Measurements from ENCODE around the gene PI4KA. TPM values are rescaled to one million over a fixed set of nuclear protein-coding genes. Genes with fewer than 3 reads are reported as not detected.

PI4KA gene
- total and polyA plus RNA-seq, 4 donors: 19.4 to 47.5 (median 36.3) TPM

DNA sequence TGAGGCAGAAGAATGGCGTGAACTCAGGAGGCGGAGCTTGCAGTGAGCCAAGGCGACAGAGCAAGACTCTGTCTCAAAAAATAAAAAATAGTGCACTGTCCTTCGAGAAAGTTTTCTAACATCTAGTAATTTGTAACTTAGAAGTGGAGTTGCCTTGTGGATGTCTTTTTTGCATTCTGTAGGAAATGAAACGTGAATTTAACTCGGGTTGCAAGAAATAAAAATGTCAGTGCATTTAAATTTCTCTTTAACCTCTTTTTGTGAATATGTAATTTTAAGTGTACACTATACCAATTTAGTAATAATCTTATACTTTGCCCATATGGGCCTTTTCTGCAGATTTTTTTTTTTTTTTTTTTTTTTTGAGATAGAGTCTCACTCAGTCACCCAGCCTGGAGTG is 32.4 kb upstream of the PI4KA start:
- DNase-seq (ENCODE audit: low spot score): no peak
- Histone ChIP-seq H3K27ac (ENCODE audit: low read depth in 1 of 2, low read length in 2 of 2) (no peak overlapping the region), H3K27me3 (ENCODE audit: control insufficient read depth in 4 of 4, insufficient read depth in 4 of 4, low read length in 3 of 4) (no peaks in the 10 kb centered on the region), H3K4me1 (ENCODE audit: control insufficient read depth in 4 of 4, insufficient read depth in 4 of 4, low read length in 3 of 4) (peaks cover 4 to 19% (median 18%) of the 10 kb centered on the region in 4 donors), H3K36me3 (ENCODE audit: control insufficient read depth in 4 of 4, insufficient read depth in 3 of 4, low read depth in 1 of 4, low read length in 3 of 4) (peaks cover 5 to 18% (median 12%) of the 10 kb centered on the region in 4 donors), H3K4me3 (ENCODE audit: low read depth in 1 of 3, low read length in 3 of 3) (no peak overlapping the region), H3K9me3 (ENCODE audit: control insufficient read depth in 4 of 4, low read length in 3 of 4) (no peaks in the 10 kb centered on the region), H3K9ac (ENCODE audit: low read depth in 1 of 2, low read length in 2 of 2) (no peak overlapping the region)
- no peak for TF ChIP-seq EGR1 (IDR thresholded peaks at IDR 0.05; ENCODE audit: low read depth in 2 of 2)
- TF ChIP-seq, protein P1, sequence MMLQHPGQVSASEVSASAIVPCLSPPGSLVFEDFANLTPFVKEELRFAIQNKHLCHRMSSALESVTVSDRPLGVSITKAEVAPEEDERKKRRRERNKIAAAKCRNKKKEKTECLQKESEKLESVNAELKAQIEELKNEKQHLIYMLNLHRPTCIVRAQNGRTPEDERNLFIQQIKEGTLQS (IDR thresholded peaks at IDR 0.05): no peak
- TF ChIP-seq HNF4A (conservative IDR thresholded peaks at IDR 0.05): no peak
- TF ChIP-seq TAF1 (conservative IDR thresholded peaks at IDR 0.05): no peak
- TF ChIP-seq FOXA2 (IDR thresholded peaks at IDR 0.05): no peak
- TF ChIP-seq FOXA1 (IDR thresholded peaks at IDR 0.05): no peak
- TF ChIP-seq, protein P2, sequence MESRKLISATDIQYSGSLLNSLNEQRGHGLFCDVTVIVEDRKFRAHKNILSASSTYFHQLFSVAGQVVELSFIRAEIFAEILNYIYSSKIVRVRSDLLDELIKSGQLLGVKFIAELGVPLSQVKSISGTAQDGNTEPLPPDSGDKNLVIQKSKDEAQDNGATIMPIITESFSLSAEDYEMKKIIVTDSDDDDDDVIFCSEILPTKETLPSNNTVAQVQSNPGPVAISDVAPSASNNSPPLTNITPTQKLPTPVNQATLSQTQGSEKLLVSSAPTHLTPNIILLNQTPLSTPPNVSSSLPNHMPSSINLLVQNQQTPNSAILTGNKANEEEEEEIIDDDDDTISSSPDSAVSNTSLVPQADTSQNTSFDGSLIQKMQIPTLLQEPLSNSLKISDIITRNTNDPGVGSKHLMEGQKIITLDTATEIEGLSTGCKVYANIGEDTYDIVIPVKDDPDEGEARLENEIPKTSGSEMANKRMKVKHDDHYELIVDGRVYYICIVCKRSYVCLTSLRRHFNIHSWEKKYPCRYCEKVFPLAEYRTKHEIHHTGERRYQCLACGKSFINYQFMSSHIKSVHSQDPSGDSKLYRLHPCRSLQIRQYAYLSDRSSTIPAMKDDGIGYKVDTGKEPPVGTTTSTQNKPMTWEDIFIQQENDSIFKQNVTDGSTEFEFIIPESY (IDR thresholded peaks at IDR 0.05): no peak
- TF ChIP-seq, protein P3, sequence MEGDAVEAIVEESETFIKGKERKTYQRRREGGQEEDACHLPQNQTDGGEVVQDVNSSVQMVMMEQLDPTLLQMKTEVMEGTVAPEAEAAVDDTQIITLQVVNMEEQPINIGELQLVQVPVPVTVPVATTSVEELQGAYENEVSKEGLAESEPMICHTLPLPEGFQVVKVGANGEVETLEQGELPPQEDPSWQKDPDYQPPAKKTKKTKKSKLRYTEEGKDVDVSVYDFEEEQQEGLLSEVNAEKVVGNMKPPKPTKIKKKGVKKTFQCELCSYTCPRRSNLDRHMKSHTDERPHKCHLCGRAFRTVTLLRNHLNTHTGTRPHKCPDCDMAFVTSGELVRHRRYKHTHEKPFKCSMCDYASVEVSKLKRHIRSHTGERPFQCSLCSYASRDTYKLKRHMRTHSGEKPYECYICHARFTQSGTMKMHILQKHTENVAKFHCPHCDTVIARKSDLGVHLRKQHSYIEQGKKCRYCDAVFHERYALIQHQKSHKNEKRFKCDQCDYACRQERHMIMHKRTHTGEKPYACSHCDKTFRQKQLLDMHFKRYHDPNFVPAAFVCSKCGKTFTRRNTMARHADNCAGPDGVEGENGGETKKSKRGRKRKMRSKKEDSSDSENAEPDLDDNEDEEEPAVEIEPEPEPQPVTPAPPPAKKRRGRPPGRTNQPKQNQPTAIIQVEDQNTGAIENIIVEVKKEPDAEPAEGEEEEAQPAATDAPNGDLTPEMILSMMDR (IDR thresholded peaks at IDR 0.05; ENCODE audit: low read depth, low read length, missing input control): no peak
- TF ChIP-seq SP1 (IDR thresholded peaks at IDR 0.05): no peak
- TF ChIP-seq, protein P4, sequence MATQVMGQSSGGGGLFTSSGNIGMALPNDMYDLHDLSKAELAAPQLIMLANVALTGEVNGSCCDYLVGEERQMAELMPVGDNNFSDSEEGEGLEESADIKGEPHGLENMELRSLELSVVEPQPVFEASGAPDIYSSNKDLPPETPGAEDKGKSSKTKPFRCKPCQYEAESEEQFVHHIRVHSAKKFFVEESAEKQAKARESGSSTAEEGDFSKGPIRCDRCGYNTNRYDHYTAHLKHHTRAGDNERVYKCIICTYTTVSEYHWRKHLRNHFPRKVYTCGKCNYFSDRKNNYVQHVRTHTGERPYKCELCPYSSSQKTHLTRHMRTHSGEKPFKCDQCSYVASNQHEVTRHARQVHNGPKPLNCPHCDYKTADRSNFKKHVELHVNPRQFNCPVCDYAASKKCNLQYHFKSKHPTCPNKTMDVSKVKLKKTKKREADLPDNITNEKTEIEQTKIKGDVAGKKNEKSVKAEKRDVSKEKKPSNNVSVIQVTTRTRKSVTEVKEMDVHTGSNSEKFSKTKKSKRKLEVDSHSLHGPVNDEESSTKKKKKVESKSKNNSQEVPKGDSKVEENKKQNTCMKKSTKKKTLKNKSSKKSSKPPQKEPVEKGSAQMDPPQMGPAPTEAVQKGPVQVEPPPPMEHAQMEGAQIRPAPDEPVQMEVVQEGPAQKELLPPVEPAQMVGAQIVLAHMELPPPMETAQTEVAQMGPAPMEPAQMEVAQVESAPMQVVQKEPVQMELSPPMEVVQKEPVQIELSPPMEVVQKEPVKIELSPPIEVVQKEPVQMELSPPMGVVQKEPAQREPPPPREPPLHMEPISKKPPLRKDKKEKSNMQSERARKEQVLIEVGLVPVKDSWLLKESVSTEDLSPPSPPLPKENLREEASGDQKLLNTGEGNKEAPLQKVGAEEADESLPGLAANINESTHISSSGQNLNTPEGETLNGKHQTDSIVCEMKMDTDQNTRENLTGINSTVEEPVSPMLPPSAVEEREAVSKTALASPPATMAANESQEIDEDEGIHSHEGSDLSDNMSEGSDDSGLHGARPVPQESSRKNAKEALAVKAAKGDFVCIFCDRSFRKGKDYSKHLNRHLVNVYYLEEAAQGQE (IDR thresholded peaks at IDR 0.05): no peak
- no peak for TF ChIP-seq GABPA (IDR thresholded peaks at IDR 0.05 in 1 of 2, conservative IDR thresholded peaks at IDR 0.05 in 1 of 2)
- TF ChIP-seq YY1 (IDR thresholded peaks at IDR 0.05): no peak
- TF ChIP-seq HNF4G (IDR thresholded peaks at IDR 0.05): no peak
- no peak for TF ChIP-seq RAD21 (IDR thresholded peaks at IDR 0.05)
- TF ChIP-seq, protein P5, sequence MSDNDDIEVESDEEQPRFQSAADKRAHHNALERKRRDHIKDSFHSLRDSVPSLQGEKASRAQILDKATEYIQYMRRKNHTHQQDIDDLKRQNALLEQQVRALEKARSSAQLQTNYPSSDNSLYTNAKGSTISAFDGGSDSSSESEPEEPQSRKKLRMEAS (IDR thresholded peaks at IDR 0.05): no peak
- TF ChIP-seq RXRA (IDR thresholded peaks at IDR 0.05): no peak
- no peak for TF ChIP-seq NR2F2 (IDR thresholded peaks at IDR 0.05)
- TF ChIP-seq JUND (IDR thresholded peaks at IDR 0.05): no peak
- WGBS: 98% methylated on average over 6 of the region's 6 CpGs

Data from liver (tissue), 9 donors.